Omental fat pad (tissue), 4 donors: ENCODE data around the gene TTYH2. TPM values are rescaled to one million over a fixed set of nuclear protein-coding genes. Genes with fewer than 3 reads are reported as not detected.
"Not testable (repeated sequence)": the region's sequence is repeated elsewhere in the genome, so short reads cannot be mapped to it uniquely, and the experiment has no call there.

Experiments used
- ATAC-seq: fragments of 150-250 bp; one replicate; pipeline ENCODE4 v1.9.1; 2016; ENCODE audit warnings: mild to moderate bottlenecking, moderate library complexity; ENCODE audit not compliant: low FRiP score
- DNase-seq: peaks from one replicate; pipeline ENCODE4 v3.0.0-alpha.2; 2019; ENCODE audit warnings: low spot score
- total RNA-seq, 4 donors: library from RNA; depleted of rRNA; stranded (reverse); fragments of >200 nt; gene quantifications; one replicate each; pipeline ENCODE4 v1.1.0, GENCODE V29; 2016
- TF ChIP-seq, protein P1 (sequence below), 3 donors: fragments of 450-650 bp; IDR thresholded peaks; one replicate each; pipeline ENCODE4 v1.5.1; 2016 to 2017; ENCODE audit warnings: antibody characterized with exemption in 3 of 3, mild to moderate bottlenecking in 3 of 3, moderate library complexity in 2 of 3

TTYH2 gene
- total RNA-seq, 4 donors from 2014 or later: 5.9 to 9.0 (median 7.9) TPM

DNA sequence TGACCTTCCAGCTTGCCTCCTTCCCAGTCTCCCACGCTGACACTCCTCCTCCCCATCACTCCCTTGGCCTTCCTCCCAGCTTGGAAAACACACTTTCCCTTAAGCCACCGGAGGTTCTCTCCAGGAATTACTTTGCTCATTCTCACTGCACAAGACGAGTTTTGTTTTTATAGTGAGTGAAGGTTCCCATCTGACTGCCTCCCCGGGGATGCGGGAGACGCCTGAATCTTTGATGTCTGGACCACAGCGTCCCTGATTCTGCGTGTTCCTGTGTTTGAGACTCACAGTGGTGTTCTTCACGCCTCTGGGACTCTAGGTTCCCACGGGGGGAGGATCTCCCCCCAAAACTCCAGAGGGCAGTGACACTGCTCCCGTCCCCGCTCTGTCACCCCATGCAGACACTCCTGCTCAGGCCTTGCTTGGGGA is 62.7 kb downstream of the TTYH2 start:
- TF ChIP-seq, protein P1, sequence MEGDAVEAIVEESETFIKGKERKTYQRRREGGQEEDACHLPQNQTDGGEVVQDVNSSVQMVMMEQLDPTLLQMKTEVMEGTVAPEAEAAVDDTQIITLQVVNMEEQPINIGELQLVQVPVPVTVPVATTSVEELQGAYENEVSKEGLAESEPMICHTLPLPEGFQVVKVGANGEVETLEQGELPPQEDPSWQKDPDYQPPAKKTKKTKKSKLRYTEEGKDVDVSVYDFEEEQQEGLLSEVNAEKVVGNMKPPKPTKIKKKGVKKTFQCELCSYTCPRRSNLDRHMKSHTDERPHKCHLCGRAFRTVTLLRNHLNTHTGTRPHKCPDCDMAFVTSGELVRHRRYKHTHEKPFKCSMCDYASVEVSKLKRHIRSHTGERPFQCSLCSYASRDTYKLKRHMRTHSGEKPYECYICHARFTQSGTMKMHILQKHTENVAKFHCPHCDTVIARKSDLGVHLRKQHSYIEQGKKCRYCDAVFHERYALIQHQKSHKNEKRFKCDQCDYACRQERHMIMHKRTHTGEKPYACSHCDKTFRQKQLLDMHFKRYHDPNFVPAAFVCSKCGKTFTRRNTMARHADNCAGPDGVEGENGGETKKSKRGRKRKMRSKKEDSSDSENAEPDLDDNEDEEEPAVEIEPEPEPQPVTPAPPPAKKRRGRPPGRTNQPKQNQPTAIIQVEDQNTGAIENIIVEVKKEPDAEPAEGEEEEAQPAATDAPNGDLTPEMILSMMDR (IDR thresholded peaks at IDR 0.05): no peak
- ATAC-seq (peak; percentile 62), DNase-seq (no peak)

DNA sequence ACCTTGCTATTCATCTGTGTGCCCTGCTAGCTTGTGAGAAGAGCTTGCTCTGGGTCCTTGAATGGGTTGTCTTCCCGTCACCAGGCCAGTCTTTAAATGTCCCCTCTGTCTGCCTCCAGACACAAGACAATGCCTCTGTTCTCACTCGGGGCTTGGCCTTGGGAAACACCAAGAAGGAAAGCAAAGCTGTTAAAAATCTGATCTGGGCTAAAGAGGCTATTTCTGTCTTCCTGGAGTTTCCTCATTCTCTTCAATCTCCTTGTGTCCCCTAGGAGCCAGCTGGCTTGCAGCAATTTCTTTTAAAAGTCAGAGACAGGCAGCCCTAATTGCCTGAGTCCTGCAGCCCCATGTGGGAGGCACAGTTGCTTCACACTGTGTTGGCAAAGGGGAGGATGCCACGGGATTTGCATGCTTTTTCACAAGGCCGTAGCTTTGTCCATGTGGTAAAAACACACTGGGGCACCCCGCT is 63.2 kb downstream of the TTYH2 start:
- DNase-seq (no peak), ATAC-seq (peak; percentile 19)
- TF ChIP-seq, protein P1 (IDR thresholded peaks at IDR 0.05): no peak

DNA sequence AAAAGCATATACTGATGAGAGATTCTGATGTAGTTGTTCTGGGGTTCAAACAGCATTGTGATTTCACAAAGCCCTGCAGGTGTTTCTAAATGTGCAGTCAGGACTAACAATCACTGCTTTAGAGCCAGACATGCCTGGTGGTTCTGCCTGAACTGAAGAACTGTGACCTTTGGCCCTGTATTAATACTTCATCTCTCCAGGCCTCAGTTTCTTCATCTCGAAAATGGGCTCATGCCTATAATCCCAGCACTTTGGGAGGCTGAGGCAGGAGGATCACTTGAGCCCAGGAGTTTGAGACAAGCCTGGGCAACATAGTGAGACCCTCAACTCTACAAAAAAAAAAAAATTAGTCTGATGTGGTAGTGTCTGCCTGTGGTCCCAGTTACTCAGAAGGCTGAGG is 64.6 kb downstream of the TTYH2 start:
- DNase-seq (no peak), ATAC-seq (no peak)
- TF ChIP-seq, protein P1 (IDR thresholded peaks at IDR 0.05): no peak

DNA sequence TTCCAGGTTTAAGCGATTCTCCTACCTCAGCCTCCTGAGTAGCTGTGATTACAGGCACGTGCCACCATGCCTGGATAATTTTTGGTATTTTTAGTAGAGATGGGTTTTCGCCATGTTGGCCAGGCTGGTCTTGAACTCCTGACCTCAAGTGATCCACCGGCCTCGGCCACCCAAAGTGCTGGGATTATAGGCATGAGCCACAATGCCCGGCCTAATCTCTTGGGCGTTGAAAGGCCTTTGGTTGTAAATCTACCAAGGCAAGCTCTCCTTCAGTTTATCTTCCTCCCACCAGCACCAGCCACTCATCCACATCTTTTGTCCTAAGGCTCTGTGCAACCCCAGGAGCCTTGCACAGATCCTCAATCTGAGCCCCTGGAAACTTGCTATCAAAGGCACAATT is 66.2 kb downstream of the TTYH2 start:
- not testable (repeated sequence) for ATAC-seq, DNase-seq

DNA sequence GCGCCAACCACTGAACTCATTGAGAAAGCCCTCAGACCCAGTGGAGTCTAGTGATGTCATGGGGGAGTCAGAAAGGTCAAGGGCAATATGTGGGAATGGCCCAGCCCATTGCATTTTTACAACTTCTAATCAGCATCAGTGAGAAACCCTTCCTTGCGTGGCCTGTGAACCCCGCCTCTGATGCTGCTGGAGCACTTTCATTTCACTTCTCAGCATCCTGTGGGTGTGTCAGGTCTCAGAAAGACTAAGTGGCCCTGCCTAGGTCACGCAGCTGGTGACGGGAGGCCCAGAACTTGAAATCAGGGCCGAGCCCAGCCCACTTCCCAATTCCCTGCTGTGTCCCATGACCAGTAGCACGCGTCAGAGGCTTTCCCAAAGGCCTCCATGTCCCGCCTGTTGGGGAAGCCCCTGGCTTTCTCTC is 66.7 kb downstream of the TTYH2 start:
- TF ChIP-seq, protein P1 (IDR thresholded peaks at IDR 0.05): no peak
- DNase-seq (no peak), ATAC-seq (no peak)

DNA sequence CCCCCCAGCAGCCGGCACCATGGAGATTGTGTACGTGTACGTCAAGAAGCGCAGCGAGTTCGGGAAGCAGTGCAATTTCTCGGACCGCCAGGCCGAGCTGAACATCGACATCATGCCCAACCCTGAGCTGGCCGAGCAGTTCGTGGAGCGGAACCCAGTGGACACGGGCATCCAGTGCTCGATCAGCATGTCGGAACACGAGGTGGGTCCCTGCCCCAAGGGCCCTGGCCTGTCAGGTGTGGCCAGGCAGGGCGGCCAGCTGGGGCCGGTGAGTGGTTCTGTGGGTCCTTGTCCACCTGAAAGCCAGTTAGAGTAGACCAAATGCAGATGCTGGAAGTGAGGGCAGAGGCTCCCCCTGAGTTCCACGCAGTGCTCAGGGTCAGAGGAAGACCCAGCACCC is 68.4 kb downstream of the TTYH2 start:
- TF ChIP-seq, protein P1 (IDR thresholded peaks at IDR 0.05): no peak
- no peak for DNase-seq
- no peak for ATAC-seq

DNA sequence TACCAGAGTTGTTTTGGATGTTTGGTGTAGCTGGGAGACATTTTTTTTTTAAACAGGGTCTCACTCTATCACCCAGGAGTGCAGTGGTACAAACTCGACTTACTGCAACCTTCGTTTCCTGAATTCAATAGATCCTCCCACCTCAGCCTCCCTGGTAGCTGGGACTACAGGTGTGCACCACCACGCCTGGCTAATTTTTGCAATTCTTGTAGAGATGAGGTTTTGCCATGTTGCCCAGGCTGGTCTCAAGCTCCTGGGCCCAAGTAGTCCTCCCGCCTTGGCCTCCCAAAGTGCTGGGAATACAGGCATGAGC is 68.9 kb downstream of the TTYH2 start:
- ATAC-seq, DNase-seq: not testable (repeated sequence)

DNA sequence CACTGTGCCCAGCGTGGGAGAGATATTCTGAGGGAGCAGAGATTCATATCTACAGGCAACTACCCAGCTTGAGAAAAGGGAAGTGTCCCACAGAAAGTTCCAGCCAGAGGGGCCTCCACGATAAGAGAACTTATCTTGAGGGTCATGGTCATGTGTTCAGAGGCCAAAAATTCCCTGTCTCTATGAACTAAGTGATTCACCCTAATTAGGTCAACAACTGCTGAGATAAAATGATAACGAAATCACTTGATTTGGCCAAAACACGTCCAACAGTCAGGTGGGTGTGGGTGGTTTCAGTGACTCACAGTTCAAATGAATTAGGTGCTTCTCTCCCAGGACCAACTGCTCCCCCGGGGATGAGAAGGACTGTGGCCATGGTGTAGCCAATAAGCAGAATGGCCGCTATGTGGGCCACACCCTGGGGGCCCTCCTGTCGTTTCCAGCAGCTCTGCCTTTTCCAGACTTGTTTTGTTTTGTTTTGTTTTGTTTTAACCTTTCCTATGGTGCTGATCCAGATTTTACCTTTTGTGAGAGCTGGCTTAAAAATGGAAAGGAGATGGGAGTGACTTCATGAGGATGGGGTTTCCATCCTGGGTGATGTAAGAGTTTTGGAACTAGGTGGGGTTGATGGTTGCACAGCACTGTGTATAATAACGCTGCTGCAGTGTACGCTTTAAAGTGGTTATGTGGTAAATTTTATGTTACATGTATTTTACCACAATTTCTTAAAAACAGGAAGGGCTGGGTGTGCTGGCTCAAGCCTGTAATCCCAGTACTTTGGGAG is 69.4 kb downstream of the TTYH2 start:
- TF ChIP-seq, protein P1 (IDR thresholded peaks at IDR 0.05): no peak
- peak; percentile 85 for ATAC-seq

More for the DNA sequence above, 69.4 kb downstream of the TTYH2 start:
- no peak for DNase-seq
